Measurements from ENCODE around the gene ADAT3.

Gene ADAT3

DNA sequence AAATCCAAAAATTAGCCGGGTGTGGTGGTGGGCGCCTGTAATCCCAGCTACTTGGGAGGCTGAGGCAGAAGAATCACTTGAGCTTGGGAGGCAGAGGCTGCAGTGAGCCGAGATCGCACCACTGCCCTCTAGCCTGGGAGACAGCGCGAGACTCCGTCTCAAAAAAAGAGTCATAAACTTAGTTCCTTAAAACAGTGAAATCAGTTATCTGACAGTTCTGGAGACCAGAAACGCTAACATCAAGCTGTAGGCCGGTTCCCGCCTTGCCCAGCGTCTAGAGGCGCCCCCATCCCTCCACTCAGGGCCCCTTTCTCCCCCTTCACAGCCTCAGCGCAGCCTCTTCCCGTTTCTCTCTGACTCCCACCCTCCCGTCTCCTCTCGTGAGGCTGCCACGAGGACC, 11.9 kb downstream of the ADAT3 start:
- no peak for DNase-seq

DNA sequence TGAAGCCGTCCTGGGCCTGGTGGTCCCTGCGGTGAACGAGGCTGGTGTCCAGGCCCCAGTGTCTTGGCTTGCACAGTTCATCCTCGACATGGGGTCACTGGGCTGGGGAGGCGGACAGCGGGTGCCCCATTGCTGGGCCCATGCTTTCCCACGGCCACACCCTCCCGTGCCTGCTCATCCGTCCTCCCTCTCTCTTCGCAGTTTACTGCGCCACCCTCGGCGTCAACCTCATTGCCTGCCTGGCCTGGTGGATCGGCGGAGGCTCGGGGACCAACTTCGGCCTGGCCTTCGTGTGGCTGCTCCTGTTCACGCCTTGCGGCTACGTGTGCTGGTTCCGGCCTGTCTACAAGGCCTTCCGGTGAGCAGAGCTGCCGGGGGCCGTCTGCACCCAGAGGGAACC, 12.7 kb downstream of the ADAT3 start:
- DNase-seq, result no peak

DNA sequence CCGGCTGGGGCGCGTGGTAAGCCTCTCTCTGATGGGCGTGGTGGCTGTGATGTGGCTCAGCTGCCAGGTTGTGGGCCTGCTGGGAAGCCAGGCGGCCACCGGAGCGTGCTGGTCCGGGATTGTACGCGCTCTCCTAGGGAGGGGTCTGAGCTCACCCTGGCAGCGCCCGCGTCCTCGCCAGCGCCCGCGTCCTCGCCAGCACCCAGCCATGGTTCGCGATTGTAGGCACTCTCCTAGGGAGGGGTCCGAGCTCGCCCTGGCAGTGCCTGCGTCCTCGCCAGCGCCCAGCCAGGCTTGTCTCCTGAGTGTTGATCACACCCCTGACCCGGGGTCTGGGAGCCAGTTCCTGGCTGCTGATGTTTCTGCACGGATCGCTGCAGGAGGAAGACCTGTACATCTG, 13.8 kb downstream of the ADAT3 start:
- DNase-seq, result no peak

- no peak for DNase-seq
Measured at GRCh38 chr19:1920644-1921043, 15.4 kb downstream of the ADAT3 start.

DNA sequence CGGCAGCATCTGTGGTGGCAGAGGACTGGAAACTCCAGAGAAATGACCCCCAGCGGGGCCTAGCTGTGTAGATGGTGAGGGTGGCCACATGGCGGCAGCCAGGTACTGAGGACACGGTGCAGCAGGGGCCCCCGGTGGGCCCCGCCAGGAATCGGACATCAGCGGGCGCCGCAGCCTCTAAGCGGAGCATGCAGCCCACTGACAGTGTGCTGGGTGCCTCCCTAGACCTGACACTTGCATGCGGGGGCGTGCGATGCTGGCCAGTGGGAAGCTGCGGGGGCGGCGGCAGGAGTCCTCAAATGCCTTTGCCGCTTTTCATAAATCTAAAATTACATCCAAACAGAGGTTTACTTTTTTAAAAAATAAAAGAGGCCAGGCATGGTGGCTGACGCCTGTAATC, 16.1 kb downstream of the ADAT3 start:
- no peak for DNase-seq

DNA sequence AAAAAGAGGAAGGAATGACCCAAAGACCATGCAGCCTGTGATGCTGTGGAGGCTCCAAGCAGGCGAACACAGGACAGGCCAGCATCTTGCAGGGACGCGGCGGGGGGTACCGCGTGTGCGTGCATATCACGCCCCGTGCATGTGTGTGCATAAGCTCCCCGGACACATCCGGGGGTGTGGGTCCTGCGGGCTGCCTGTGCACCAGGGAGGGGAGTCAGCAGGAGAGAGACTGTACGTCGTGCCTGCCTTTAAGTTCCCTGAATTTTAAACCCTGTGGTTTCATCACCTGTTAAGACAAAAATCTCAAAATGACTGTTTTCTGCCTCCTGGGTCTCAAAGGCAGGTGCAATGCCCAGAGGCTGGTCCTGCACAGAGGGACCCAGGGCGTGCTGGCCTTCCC, 16.6 kb downstream of the ADAT3 start:
- no peak for DNase-seq

DNA sequence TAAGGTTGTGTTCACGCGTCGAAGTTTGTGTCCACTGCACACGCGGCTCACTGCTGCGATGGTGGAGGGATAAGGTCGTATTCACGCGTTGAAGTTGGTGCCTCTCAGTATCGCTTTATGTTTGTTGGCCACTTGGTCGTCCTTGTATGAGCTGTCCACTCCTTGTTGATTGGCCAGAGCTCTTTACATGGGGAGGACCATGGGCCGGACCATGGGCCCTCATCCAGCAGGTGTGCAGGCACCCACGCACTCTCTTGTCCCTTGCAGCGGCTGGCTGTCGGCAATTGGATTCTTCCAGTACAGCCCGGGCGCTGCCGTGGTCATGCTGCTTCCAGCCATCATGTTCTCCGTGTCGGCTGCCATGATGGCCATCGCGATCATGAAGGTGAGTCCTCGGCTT, 17.6 kb downstream of the ADAT3 start:
- DNase-seq, result no peak

DNA sequence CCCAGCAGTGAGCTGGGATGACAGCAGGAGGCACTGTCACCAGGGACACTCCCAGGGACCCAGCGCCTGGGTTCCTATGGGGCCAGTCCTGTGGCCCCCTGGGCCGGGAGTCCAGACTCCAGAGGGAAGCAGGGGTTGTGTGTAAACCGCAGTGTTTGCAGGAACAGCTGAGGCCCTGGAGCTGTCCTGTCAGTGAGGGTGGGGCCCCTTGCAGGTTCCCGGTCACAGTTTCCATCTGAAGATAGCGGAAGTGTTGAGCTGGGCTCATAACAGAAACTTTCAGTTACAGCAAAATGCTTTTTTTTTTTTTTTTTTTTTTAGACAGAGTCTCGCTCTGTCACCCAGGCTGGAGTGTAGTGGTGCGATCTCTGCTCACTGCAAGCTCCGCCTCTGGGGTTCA, 18.1 kb downstream of the ADAT3 start:
- DNase-seq, result no peak

DNA sequence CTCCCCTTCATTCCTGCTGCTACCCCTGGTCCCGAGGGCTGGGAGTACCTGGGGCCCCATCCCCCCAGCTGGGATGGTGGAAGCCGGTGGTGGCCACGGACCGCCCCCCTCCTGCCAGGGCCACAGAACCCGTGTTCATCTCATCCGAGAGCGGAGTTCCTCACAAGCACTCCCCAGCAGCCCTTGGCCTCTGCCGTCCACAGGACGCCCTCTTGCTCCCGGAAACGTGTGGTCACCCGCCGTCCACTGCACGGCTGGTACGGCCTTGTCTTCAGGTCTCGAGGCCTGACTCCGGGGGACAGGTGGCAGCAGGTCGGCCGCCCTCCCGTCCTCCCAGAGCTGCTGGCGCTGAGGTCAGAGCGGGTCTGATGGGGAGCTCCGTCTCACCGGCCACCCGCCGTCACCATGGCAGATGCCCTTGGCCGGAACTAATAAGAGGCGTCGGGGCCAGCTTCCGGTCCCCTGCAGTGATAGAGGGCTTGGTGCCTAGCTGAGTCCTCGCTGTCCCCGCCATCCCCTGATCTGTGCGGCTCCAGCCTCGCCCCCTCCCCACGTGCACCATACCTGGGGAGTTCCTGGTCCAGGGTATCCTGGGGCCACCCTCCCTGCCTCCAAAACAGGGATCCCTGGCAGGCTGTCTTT, 19.2 kb downstream of the ADAT3 start:
- DNase-seq, result no peak

DNA sequence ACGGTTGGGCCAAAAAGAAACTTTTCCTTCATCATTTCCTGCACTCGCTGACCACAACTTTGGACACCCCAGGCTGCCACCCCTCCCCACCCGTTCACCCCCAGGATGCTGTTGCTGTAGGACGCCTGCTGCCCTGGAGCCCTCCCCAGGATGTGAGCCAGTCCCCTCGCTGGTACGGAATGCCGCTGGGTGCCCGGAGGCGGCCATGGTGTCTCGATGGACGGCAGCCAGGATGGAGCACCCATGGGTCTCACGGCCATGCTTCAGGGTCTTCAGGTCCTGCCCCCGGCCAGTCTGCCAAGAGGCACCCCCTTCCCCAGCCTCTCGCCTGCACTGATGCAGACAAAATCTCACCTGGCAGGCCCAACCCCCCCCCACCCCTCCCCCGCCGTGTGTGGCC, 20.3 kb downstream of the ADAT3 start:
- DNase-seq, result no peak

DNA sequence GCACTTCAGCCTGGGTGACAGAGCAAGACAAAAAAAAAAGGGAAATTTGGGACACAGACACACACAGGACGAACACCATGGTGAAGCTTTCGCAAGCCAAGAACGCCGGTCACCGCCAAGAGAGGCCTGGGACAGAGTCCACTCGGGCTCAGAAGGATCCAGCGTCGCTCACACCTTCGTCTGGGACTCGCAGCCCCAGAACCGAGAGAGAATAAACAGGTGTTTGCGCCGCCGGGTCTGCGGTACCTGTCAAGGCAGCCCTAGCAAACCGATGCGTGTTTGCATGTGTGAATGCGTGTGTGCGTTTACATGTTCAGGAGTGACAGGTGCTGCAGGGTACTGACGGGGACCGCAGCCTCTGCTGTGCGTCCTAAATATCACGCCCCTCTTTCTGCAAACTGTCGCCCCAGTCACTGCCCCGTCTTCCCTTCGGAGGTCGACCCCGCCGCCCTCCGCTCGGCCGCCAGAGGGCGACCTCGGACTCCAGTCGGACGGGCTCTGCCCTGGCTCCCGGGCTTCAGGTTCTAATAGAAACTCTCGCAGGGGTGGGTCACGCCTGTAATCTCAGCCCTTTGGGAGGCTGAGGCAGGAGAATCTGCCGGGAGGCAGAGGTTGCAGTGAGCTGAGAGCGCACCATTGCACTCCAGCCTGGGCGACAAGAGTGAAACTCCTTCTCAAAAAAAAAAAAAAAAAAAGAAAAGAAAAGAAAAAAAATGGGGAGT, 24.0 kb downstream of the ADAT3 start:
- peak; percentile 84 for DNase-seq

- no peak for DNase-seq
Measured at GRCh38 chr19:1931445-1931844, 26.2 kb downstream of the ADAT3 start.

DNA sequence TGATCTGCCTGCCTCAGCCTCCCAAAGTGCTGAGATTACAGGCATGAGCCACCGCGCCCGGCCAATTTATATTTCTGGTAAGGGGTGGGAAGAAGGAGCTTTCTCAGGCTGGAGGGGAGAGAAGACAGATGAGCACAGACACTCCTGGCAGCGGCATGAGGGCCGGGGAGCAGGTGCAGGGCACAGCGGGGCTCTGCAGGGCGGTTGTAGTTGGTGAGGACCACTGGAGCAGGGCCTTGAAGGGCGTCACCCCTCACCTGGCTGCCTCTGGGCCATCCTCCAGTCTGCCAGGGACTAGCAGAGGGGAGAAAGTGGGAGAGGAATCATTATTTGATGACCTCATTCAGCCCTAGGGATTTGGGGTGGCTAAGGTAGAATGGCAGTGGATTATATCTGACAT, 27.2 kb downstream of the ADAT3 start:
- DNase-seq, result no peak

DNA sequence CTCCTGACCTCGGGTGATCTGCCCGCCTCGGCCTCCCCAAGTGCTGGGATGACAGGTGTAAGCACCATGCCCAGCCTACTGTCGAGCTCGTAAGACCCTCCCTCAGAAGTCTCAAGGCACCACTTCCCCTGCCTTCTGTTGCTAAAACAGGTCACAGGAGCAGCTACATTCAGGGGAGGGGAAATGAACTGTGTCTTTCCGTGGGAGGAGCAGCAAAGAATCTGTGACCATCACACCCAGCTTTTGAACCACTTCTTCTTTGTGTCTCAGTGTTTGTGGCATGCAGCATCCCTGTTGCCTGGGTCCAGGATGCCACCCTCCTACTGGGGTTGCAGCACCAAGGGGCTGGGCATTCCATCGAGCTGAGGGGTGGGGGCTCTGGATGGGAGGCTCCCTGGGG, 28.0 kb downstream of the ADAT3 start:
- DNase-seq, result no peak

GRCh38 chr19:1933942-1934341, 28.7 kb downstream of the ADAT3 start:
- no peak for DNase-seq

- peak; percentile 8 for DNase-seq
Measured at GRCh38 chr19:1935484-1936208, 30.4 kb downstream of the ADAT3 start.

- DNase-seq, result no peak
Measured at GRCh38 chr19:1936430-1936829, 31.2 kb downstream of the ADAT3 start.

DNA sequence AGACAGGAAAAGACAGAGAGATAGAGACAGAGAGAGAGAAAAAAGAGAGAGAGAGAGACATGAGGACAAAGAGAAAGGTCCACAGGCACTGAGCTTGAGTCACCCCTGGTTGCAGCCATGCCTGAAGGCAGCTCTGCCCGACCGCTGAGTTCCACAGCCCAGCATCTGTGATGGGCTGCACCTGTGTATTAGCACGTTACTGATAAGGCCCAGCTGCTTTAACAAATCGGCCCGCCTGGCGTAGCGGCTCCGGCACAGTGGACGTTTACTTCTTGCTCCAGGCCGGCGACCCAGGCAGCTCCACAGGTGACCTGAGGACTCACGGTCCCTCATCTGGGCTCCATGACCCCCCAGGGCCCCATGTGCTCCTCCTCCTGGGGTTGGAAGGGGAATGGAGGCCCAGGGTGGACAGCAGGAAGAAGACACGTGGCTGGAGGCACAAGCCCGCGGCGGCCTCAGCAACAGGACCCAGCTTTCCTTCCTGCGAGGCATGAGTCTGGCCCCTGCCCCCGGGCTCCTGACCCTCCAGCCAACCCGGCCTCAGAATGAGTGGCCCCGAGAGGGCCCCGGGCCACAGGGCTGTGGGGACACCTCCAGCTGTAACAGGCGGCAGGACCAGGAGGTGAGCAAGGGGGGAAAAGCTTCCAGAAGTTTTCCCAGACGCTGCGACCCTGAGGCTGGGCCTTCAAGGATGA, 31.9 kb downstream of the ADAT3 start:
- no peak for DNase-seq

DNA sequence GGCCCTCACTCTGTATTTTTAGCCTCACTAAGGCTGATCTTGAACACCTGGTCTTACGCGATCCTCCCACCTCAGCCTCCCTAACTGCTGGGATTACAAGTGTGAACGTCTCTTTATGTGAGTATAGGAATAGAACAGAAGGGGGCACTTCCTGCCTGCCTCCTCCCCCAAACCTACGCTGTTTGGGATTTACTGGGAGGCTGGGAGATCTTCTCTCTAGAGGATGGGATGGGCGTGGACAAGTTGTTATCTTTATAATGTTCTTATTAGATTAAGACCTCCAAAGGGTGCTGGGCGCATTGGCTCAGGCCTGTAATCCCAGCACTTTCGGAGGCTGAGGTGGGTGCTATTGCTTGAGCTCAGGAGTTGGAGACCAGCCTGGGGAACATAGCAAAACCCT, 32.9 kb downstream of the ADAT3 start:
- peak; percentile 99 for DNase-seq

- DNase-seq, result no peak
Measured at GRCh38 chr19:1941146-1942077, 36.2 kb downstream of the ADAT3 start, which contains the start of gene CSNK1G2. Gene CSNK1G2 (plus strand): TSS chr19:1941172. CDS start chr19:1969773, 28,601 bp downstream.

- DNase-seq, result peak; percentile 82
Measured at GRCh38 chr19:1942078-1942933, 37.1 kb downstream of the ADAT3 start.

Measured in NCI-H82 (cell line).